ENCODE measurements around the gene KRT6B.

DNA sequence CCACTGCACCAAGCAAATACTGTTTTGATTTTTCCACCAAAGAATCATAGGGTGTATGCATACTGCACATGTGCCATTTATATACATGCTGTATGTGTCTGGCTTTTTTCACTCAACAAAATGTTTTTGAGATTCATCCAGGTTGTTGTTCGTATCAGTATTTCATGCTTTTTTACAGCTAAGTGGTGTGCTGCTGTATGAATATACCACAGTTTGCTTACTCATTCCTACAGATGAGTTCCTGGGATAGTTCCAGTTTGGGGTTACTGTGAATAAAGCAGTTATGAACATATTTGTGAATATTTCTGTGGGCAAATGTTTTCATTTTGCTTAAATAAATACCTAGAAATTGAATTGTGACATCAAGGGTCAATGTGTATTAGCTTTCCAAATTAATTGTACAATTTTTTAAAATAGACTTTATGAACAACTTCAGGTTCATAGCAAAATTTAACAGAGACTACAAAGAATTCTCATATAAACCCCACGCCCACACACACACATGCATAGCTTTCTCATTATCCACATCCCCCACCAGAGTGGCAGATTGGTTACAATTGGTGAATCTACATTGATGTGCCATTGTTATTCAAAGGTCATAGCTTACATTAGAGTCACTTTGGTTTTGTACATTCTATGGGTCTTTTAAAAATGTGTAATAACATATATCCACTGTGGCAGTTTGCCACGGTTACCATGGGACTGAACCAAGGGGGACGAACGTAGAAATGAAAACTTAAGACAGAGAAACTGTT is 48.0 kb upstream of the KRT6B start:
- no peak for TF ChIP-seq CREB1 (IDR thresholded peaks at IDR 0.05; ENCODE audit: low read depth)
- no peak for TF ChIP-seq EP300 (IDR thresholded peaks at IDR 0.05; ENCODE audit: borderline replicate concordance)
- no peak for TF ChIP-seq FOXM1 (IDR thresholded peaks at IDR 0.05; ENCODE audit: borderline replicate concordance, low read depth)
- TF ChIP-seq, protein P1, sequence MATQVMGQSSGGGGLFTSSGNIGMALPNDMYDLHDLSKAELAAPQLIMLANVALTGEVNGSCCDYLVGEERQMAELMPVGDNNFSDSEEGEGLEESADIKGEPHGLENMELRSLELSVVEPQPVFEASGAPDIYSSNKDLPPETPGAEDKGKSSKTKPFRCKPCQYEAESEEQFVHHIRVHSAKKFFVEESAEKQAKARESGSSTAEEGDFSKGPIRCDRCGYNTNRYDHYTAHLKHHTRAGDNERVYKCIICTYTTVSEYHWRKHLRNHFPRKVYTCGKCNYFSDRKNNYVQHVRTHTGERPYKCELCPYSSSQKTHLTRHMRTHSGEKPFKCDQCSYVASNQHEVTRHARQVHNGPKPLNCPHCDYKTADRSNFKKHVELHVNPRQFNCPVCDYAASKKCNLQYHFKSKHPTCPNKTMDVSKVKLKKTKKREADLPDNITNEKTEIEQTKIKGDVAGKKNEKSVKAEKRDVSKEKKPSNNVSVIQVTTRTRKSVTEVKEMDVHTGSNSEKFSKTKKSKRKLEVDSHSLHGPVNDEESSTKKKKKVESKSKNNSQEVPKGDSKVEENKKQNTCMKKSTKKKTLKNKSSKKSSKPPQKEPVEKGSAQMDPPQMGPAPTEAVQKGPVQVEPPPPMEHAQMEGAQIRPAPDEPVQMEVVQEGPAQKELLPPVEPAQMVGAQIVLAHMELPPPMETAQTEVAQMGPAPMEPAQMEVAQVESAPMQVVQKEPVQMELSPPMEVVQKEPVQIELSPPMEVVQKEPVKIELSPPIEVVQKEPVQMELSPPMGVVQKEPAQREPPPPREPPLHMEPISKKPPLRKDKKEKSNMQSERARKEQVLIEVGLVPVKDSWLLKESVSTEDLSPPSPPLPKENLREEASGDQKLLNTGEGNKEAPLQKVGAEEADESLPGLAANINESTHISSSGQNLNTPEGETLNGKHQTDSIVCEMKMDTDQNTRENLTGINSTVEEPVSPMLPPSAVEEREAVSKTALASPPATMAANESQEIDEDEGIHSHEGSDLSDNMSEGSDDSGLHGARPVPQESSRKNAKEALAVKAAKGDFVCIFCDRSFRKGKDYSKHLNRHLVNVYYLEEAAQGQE (IDR thresholded peaks at IDR 0.05; ENCODE audit: low read depth): no peak
